HG03520 (cell line): ENCODE data around the gene LRCH1.

Source experiments
- ATAC-seq: cut with Tn5 transposase; IDR thresholded peaks from one replicate; pipeline ENCODE4 v1.9.1; 2021; ENCODE audit warnings: mild to moderate bottlenecking, moderate library complexity; ENCODE audit not compliant: unreplicated experiment

LRCH1 gene

DNA sequence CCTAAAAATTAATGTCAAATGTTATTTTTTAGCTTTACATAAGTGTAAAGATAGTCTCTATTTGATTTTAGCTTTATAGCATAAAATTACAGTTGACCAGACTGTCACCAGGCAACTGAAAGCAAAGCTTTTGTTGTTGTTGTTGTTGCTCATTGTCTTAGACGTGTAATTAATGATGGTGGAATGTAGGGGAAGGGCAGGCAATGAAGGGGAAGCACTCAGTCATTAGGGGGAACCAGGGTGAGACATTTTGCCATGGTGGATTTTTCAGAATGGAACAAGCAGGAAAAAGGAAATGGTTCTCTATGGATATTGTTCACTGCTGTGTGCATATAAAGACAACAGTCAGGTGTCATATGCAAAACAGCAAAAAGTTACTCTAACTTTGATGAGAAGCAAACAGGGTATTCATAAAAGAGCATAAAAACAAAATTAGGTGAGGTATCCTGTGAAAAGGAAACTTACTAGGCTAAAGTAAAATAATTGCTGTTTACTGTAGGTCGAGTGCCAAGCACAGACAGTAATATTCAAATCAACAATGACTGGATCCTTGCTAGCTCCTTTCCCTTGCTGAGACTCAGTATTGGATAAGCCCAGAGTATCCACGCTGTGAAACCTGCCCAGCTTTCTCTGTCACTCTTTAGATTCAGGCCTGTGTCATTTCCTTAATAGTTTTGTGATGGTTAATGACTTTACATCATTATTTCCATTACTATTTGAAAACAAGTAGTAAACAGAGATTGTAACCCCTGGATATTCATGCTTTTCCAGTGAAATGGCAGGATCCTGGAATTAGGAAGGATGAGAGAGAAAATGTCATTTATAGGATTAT is 110.5 kb downstream of the LRCH1 start:
- ATAC-seq: no peak

DNA sequence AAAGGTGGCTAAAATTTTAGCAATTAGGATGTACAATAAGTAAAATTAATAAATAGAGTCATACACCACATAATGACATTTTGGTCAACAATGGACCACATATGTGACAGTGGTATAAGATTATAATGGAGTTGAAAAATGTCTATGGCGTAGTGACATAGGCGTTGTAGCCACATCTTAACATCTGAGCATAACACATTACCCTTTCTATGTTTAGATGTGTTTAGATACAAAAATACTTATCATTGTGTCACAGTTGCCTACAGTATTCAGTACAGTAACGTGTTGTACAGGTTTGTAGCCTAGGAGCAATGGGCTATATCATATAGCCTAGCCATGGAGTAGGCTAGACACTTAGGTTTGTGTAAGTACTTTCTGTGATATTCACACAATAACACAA is 111.2 kb downstream of the LRCH1 start:
- ATAC-seq: no peak

DNA sequence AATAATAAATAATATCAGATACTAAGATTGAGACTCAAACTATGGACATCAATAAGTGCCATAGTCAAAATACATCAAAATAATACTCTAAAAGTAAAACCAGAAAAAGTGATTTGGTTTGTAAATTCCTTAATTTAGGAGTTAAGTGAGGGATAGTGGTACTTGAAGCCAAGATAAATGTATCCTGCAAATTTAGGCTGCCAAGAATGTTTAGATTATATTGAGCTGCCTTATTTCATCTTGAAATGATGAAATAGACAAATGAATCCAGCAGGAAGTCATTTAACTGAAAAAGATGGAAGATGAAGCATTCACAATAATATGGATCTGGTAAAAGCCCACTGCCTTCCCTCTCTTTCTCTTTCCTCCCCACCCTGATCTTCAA is 112.3 kb downstream of the LRCH1 start:
- ATAC-seq: no peak

DNA sequence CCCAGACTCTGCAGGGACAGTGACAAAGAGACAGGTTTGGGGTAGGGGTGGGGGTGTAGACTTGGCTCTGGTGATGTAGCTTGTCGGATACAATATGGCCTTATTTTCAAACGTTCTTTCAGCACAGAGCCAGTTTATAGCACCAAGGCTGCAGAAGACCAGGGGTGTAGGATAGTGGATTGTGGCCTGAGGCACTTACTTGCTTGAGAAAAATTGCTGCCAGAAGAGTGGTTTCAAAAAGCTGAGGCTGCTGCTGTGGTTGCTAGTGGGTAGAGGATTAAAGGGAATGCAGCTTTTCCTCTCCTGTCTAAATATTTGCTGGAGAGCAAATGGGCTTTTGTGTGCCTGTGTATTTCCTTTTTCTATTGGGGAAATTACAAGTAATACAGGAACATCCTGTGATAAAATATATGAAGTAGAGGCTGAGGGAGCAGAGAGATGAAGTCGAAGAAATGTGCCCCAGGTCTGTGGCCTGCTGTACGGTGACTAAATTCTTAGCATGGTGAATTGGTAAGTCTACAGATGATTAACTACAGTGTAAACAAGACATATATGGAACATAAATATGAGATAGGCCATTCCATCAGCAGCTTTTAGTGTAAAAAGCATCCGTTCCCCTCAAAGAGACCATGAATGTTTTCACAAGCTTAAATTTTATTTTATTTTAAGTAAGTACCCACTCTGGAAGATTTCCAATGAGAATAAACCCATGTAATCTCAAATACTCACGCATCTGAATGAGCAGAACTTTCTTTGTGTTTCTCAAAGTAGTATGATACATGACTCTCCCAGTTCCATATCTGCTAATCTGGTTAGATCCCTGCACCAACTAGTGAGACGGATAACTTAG is 112.9 kb downstream of the LRCH1 start:
- no peak for ATAC-seq

DNA sequence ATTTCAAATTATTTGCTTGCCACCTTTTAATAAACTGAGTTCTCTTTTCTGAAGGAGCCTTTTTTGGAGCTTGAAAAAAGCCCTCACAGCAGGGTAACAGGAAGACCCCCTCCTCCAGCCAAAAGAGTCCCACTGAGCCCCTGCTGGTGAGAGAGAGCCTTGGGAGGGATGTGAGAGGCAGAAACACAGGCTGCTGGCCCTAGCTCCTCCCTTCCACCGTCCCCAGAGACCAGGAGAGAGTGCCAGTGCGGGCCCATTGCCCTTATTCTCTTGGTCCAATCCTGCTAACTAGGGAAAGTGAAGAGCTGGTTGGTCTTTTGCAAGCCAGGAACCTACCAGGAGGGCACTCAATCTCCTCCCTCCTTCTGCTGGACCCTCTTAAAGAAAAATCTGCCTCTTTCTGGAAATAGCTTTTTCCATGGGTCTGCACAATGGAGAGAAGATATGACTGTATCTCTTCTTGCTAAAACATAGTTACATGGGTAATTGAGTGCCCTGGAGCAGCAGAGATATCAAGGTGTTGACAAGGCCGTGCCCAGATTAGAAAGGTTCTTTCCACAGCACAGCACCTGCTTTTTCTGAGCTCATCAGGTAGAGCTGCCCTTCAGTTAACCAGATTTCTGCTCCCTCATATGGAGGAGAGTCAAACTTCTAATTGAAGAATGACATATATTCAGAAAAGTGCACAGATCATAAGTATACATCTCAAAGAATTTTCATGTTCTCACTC is 113.9 kb downstream of the LRCH1 start:
- no peak for ATAC-seq

DNA sequence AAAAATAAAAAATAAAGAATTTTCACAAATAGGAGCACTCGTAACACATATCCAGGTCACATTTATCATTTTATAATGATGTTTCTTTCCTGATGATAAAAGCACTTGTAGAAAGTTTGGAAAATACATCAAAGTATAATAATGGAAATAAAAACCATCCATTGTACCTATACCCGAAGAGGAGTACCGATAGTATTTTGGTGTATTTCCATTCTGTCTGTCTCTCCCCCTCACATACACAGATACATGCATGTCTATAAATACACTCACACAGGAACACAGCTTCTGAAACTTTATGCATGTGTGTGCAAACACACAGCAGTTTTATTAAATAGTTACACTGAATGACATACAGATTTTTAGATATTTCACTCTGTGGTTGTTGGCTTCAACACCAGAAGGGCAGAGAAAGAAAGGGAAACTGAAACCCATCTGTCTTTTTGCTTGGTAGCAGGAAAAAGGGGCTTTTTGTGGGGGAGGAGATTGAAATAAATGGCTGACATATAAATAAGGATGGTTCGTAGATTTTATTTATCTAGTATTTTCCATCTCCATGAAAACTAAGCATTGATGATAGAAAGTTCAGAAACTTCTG is 114.8 kb downstream of the LRCH1 start:
- ATAC-seq: no peak

DNA sequence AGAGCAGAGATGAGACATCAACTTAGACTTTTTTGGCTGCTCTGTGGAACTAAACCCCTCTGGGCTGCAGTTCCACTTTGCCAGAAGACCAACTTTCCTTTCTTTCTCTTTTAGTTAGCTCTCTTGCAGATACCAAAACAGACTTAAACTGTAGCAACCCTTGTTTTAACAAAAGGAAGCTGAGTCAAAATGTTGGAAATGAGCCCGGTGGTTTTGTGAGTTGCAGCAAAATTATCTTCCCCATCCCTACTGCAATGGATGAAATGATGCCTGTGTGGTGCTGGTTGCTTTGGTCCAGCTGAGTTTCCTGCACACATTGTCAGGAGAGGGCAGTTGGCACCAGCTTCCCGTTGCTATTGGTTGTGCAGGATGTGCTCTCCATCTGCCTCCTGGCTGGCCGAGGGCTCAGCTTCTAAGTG is 115.3 kb downstream of the LRCH1 start:
- ATAC-seq: no peak

DNA sequence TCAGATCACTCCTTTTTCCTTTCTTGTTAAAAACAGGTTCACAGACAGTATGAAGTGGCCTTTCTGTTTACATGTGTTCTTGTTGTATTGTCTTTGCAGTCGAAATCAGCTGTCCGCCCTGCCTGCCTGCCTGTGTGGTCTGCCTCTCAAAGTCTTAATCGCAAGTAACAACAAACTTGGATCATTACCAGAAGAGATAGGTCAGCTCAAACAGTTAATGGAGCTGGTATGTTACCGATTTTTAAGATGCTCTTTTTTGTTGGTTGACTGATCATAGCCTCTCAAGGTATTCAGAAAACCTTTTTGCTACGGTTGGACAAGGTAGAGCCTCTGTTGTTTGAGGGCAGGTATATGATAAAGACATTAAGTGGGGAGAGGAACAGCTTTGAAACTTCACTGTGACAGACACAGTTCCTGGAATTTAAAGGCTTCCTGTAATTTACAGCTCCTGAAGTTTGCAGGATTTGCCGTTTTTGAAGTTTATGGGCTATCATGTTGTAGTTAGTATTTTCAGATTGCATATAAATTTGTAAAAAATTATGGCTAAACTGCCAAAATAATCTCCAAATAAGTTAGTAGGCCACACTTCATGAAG is 116.1 kb downstream of the LRCH1 start:
- ATAC-seq: no peak

DNA sequence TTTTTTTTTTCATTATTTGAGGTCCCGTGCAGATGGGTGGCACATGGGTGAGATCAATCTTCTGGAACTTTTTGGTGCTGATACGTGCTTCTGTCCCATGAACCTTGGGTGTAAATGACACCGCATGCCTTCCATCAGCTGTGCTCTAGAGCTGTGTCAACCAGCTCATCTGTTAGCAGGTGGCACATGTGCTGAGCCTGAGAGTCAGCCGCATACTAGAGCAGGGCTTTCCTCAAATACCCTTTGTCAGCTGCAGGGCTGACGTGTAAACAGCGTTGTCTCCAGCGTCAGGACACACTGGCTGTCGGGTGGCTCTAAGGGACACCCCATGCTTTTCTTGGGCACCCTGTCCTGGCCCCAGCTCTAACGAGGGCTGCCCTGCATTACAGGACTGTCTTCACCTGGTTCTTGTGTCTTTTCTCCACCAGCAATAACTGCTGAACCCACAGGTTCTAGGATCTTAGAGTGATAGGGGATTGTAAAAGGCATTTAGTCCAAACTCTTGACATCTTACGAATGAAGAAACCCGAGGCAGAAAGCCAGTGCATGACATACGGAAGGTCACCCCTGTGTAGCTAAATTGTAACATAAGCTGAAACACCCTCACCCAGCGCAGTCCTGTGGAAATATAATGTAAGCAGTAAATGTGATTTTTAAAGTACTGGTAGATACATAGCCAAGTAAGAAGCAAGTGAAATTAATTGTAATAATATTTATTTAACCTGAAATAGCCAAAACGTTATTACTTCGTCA is 119.5 kb downstream of the LRCH1 start:
- no peak for ATAC-seq

DNA sequence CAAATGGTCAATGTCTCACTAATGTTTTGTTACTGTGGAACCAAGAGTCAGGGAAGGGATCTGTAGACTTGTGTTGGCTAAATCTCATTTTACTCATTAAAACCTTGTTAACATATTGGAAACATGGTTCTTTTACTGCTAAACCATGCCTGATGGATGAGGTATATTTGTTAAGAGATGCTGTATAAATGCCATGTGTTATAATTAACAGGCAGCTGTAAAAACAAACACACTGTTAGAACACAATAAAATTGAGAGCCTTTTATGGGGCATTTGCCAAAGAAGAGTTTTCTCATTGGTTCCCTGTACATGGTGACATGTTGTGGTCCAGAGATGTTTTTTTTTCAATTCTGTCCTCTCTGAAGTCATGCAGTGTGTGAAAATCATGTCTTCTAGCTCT is 122.0 kb downstream of the LRCH1 start:
- ATAC-seq: no peak

DNA sequence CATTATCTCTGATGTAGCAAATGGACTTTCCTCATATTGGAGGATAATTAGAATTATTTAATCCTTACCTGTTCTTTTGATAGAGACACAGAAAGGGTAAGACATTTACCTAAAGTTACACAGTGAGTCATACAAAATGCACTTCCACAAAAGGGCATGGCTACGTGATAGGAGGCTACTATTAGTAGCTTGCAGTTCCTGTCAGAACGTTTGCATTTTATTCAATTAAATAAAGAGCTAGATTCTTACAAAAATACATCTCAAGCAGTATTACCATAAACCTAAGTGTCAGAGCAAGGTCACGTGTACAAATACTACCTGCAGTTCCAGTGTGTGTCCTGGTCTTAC is 123.4 kb downstream of the LRCH1 start:
- no peak for ATAC-seq

DNA sequence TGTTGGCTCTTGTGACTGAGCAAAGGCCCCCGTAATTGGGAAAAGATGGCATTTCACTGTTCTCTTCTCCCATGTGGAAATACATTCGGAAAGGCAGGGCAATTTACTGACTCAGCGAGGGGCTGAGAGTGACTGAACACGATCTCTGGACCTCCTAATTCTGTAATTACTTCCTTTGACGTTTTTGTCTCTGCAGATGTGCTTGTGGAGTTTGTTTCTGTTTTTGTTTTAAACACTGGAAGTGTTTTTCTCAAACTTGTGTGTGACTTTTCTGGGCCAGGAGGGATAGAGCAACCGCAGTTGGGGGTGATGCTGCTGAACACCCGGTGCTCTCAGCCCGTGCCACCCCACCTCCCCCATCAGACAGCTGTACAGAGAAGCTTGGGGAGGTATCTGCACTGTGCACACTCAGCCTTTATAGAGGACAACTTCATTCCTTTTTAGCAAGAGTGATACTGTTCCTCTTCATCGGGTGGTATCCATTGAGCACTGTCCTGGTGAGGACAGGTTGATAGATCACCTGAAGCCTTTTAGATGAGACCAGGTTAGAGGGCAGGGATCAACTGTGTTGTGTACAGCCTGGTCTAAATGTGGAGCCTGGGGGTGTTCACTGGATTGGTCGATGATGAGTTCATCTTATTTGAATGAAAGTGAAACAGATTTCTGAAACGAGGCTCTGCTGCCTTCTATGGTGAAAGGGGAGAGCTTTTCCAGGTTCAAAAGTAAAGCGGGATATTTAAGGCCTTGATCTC is 126.6 kb downstream of the LRCH1 start:
- peak; percentile 91 for ATAC-seq

DNA sequence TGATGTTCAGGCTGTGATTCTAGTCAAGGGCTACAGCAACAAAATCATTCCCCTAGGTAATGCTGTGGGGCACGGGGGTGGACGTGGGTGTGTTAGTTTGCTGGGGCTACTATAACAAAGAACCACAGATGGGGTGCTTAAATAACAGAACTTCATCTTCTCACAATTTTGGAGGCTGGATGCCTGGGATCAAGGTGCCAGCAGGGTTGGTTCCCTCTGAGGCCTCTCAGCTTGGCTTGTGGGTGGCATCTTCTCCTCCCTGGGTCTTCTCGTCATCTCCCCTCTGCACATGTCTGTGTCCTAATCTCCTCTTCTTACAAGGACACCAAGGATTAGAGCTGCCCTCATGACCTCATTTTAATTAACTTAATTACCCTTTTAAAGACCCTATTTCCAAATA is 129.0 kb downstream of the LRCH1 start:
- no peak for ATAC-seq

DNA sequence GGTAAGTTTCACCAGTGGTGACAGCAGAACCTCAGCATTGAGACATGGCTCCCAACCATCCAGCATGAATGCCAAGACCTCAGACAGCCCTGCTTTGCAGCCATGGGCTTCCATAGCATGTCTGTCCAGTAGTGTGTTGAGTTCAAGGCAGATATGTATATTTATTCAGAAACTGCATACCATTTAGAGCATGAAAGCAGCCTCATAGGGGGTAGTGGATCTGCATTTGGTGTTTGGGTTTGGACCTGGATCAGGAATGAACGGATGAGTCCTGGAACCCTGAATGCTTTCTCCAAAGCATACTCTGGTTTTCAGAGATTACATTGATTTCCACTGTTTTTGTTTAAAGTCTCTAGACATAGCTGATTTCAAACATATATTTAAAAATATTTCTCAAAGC is 129.7 kb downstream of the LRCH1 start:
- ATAC-seq: no peak

DNA sequence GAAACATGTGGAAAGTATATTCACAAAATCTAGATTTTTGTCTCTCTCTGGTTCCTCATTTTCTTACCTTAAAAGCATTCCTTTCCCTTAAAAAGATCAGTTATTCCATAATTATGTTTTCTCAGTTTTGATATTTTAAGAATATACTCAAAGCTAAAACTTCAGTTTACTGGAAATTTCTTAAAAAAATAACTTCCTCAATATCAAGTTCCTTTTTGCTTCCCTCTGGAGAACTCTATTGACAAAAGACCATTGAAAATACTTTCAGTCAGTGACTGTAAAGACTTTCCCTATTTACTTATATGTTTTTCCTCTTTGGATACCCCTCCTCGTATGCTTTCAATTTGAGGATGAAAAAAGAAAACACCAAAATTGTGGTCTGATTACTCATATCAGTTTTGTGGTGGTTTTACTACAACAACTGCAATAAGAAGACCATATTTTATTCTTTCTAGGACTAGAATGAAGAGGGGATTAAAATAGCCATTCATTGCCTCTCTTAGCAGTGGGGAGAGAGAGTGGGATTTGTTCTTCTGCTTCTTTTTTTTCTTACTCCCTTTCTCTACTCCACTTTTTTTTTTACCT is 130.8 kb downstream of the LRCH1 start:
- no peak for ATAC-seq

DNA sequence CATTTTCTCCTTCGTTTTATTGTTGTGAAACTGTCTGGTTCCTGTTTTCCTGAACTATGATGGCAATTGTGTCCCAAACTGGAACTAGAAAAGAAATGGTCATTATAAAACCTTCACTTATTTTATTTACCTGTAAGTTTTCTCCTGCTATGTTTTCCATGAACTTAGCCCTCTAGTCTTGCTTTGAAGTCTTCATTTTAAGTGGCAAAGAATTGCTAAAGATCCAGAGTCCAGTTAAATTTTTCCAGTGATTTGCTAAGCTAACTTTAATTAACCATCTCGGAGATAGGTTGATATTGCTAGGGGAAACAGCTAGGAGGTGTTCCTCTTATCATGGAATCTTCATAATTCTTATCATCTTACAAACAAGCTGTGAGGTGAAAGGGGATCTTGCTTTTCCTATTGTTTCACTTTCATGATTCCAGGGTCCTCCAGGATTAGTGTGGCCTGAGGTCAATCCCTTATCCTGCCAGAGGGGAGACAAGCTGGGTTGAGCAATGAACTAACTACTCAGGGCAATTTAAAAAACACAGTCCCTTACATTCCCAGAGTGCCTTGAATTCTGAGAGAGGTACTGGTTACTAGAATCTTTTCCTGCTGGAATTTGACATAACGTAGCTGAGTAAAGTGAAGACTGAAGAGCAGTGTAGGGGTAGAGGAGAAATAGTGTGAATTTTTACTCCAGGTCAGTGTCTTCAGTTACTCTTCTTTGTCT is 131.5 kb downstream of the LRCH1 start:
- ATAC-seq: no peak

DNA sequence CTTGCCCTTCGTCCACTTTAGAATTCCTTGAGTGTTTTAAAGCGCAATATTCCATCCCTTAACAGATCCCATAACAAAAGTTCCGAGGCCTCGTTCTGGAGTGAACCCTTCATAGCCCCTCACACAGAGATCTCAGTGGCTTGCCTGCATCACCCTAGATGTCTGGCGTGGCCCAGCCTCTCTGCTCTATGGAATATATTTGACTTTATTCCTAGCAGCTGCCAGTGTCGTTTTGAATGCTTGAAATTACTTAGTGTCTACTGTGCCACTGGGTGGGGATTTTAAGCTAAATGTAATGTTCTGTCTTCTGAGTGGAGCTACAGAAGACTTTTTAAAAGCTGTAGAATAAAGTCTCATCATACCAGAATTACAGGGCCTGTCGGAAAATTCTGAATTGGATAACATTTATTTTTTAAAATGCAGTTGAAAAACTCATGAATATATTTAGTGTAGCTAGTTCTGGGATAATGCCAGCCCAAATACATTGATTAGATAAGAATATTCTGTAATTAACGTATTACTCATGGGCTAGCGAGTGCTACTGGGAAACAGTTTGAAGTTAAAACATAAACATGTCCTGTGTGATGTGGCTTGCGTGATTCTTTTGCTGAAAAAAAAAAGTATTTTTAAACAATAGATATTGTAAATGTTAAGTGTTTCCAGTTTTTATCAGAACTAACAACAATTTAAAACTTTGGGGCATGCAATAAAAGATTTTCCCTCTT is 132.2 kb downstream of the LRCH1 start:
- ATAC-seq: no peak

DNA sequence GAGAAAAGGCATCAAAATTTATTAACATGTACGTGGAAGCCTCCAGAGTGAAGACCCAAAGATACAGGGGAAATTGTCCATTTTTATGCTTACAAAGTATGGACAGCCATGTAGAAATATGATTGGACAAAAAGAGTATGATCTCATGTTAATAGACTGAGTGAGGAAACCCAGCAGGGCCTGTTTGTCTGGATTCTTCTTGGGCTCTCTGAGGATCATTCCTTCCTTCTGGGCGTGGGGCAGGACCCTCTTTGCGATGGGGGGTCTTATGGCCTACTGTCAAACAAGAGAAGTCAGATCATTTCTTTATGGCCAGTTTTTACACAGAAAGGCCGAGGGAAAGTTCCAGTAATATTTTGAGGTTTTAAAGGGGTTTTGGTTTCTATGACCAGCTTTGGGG is 133.2 kb downstream of the LRCH1 start:
- no peak for ATAC-seq
